GM23248 (cell line): Measurements from ENCODE around the gene IL19.

Experiments used
- EZH2 ChIP-seq: fragments of 200-600 bp; sonication (generic); IDR thresholded peaks from 2 replicates; pipeline ENCODE4 v1.6.1; 2018; ENCODE audit warnings: antibody characterized with exemption, mild to moderate bottlenecking; ENCODE audit not compliant: insufficient read depth, poor library complexity, severe bottlenecking
- EZH2phosphoT487 ChIP-seq: fragments of 200-600 bp; sonication (generic); IDR thresholded peaks from 2 replicates; pipeline ENCODE4 v1.6.1; 2018; ENCODE audit warnings: antibody characterized with exemption, moderate library complexity, mild to moderate bottlenecking, low read depth; ENCODE audit not compliant: insufficient read depth

DNA sequence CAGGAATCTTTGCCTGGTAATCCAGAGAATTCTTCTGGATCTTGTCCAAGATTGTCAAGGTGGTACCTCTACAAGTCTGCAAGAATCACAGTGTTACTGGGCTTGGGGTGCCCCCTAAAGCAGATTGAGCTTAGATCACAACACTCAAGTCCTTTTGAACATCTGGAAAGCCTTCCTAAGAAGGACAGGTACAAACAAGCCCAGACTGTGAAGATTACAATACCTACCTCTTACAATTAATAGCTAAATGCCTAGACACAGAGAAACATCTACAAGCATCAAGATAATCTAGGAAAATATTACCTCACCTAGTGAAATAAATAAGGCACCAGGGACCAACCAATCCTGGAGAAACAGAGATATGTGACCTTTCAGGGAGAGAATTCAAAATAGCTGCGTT, 77.4 kb downstream of the IL19 start:
- TF ChIP-seq EZH2, result no peak
- TF ChIP-seq EZH2phosphoT487, result no peak
